Spinal cord (tissue), 10 donors: ENCODE measurements around the gene HGFAC. TPM values are rescaled to one million over a fixed set of nuclear protein-coding genes. Genes with fewer than 3 reads are reported as not detected.

ENCODE experiments used
- DNase-seq, 6 donors: peaks; one replicate each; pipeline versions ENCODE4 v3.0.0 to v3.0.0-alpha.2; 2013 to 2015; ENCODE audit warnings: low spot score in 6 of 6, low read depth in 4 of 6
- H3K27ac ChIP-seq: one replicate; pipeline ENCODE4 v1.5.1; 2013; ENCODE audit warnings: low read depth, low read length, control low read depth
- H3K27me3 ChIP-seq: one replicate; pipeline ENCODE4 v1.6.1; 2013; ENCODE audit warnings: low read length; ENCODE audit not compliant: control insufficient read depth, insufficient read depth
- H3K36me3 ChIP-seq: one replicate; pipeline ENCODE4 v1.6.1; 2013; ENCODE audit warnings: low read length; ENCODE audit not compliant: control insufficient read depth, insufficient read depth
- H3K4me1 ChIP-seq: one replicate; pipeline ENCODE4 v1.6.1; 2013; ENCODE audit warnings: low read length; ENCODE audit not compliant: control insufficient read depth, insufficient read depth
- H3K4me3 ChIP-seq: one replicate; pipeline ENCODE4 v1.5.1; 2013; ENCODE audit warnings: low read depth, low read length, control low read depth
- H3K9me3 ChIP-seq: one replicate; pipeline ENCODE4 v1.6.1; 2013; ENCODE audit warnings: low read length; ENCODE audit not compliant: control insufficient read depth, insufficient read depth
- WGBS: methylation state at CpG from one replicate; pipeline ENCODE4 v1.1.5; 2013; ENCODE audit warnings: missing lambda C conversion rate; ENCODE audit not compliant: insufficient coverage; 5-methylcytosine and 5-hydroxymethylcytosine counted together
- polyA plus RNA-seq, 2 donors: library from polyadenylated mRNA; unstranded; fragments of 120-200 nt; gene quantifications; one replicate each; pipeline ENCODE4 v1.2.1, GENCODE V29; 2013; ENCODE audit not compliant: insufficient read length in 2 of 2
- total RNA-seq, 2 donors: library from RNA; depleted of rRNA in 1 of 2; stranded (reverse); fragments of 120-200 nt in 1 of 2; fragments of >200 nt in 1 of 2; gene quantifications; one replicate each; pipeline versions ENCODE4 v1.2.3 to v1.2.4, GENCODE V29; 2013 to 2014
- donor health status: healthy.

The HGFAC gene
- total and polyA plus RNA-seq, 4 donors: 0.40 to 6.1 (median 3.5) TPM

- Histone ChIP-seq H3K4me3 (no peak overlapping the region), H3K27me3 (peaks cover 21% of the 10 kb centered on the region), H3K27ac (no peak overlapping the region), H3K4me1 (peaks cover 58% of the 10 kb centered on the region), H3K9me3 (no peaks in the 10 kb centered on the region), H3K36me3 (peaks cover 25% of the 10 kb centered on the region)
- 45% methylated on average over 17 of the region's 20 CpGs for WGBS
- no peak for DNase-seq
Observed at GRCh38 chr4:3489451-3489962, 47.7 kb downstream of the HGFAC start.

- H3K9me3 ChIP-seq: no peaks in the 10 kb centered on the region
- peaks cover 21% of the 10 kb centered on the region for H3K27me3 ChIP-seq
- DNase-seq: no peak
- 55% methylated on average over 17 of the region's 17 CpGs for WGBS
- no peak overlapping the region for H3K4me3 ChIP-seq
- peaks cover 45% of the 10 kb centered on the region for H3K4me1 ChIP-seq
- no peak overlapping the region for H3K27ac ChIP-seq
- peaks cover 31% of the 10 kb centered on the region for H3K36me3 ChIP-seq
Observed at GRCh38 chr4:3491681-3492405, 50.1 kb downstream of the HGFAC start.

GRCh38 chr4:3492741-3493719 is 51.3 kb downstream of the HGFAC start:
- Histone ChIP-seq H3K36me3 (peaks cover 41% of the 10 kb centered on the region), H3K4me1 (peaks cover 33% of the 10 kb centered on the region), H3K27ac (no peak overlapping the region), H3K9me3 (no peaks in the 10 kb centered on the region), H3K27me3 (peaks cover 21% of the 10 kb centered on the region), H3K4me3 (no peak overlapping the region)
- WGBS: 48% methylated on average over 50 of the region's 55 CpGs
- DNase-seq: no peak

GRCh38 chr4:3493720-3494461 is 52.1 kb downstream of the HGFAC start:
- DNase-seq: peak in 1 of 6 donors; percentile 34
- Histone ChIP-seq H3K36me3 (peaks cover 50% of the 10 kb centered on the region), H3K27ac (no peak overlapping the region), H3K4me1 (peaks cover 34% of the 10 kb centered on the region), H3K9me3 (no peaks in the 10 kb centered on the region), H3K27me3 (peaks cover 21% of the 10 kb centered on the region), H3K4me3 (no peak overlapping the region)
- 56% methylated on average over 20 of the region's 20 CpGs for WGBS

- no peak overlapping the region for H3K27ac ChIP-seq
- peaks cover 21% of the 10 kb centered on the region for H3K27me3 ChIP-seq
- H3K36me3 ChIP-seq: peaks cover 56% of the 10 kb centered on the region
- peaks cover 34% of the 10 kb centered on the region for H3K4me1 ChIP-seq
- 12% methylated on average over 12 of the region's 15 CpGs for WGBS
- no peak overlapping the region for H3K4me3 ChIP-seq
- H3K9me3 ChIP-seq: no peaks in the 10 kb centered on the region
- peak in 1 of 6 donors; percentile 24 for DNase-seq
Observed at GRCh38 chr4:3494462-3494871, 52.7 kb downstream of the HGFAC start.

- WGBS: 84% methylated on average over 24 of the region's 28 CpGs
- Histone ChIP-seq H3K9me3 (no peaks in the 10 kb centered on the region), H3K36me3 (peaks cover 65% of the 10 kb centered on the region), H3K4me1 (peaks cover 34% of the 10 kb centered on the region), H3K27ac (no peak overlapping the region), H3K4me3 (no peak overlapping the region), H3K27me3 (peaks cover 21% of the 10 kb centered on the region)
- DNase-seq: no peak
Observed at GRCh38 chr4:3495204-3495975, 53.6 kb downstream of the HGFAC start.

DNA sequence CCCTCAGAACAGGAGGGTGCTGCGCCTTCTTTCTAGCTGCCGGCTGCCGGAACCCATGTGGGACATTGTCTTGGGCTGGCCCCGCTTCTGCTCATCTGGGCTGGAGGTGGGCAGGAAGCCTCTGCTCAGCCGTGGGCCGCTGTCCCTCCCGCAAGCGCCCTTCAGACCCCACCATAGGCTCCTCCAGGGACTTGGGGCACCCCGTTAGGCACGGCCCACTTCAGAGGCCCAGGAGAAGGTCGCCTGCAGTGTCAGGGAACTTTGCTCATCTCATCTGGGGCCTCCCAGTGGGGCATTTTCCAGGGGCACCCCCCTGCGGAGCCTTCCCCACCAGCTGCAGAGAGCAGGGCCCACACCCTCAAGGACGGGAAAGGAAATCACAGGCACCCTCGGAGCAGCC is 54.3 kb downstream of the HGFAC start:
- no peak for DNase-seq
- H3K27me3 ChIP-seq: peaks cover 21% of the 10 kb centered on the region
- WGBS: 77% methylated on average over 14 of the region's 14 CpGs
- H3K9me3 ChIP-seq: no peaks in the 10 kb centered on the region
- no peak overlapping the region for H3K4me3 ChIP-seq
- peaks cover 71% of the 10 kb centered on the region for H3K36me3 ChIP-seq
- peaks cover 34% of the 10 kb centered on the region for H3K4me1 ChIP-seq
- no peak overlapping the region for H3K27ac ChIP-seq

GRCh38 chr4:3497095-3497494 is 55.3 kb downstream of the HGFAC start:
- no peak overlapping the region for H3K27ac ChIP-seq
- H3K9me3 ChIP-seq: no peaks in the 10 kb centered on the region
- no peak overlapping the region for H3K4me3 ChIP-seq
- WGBS: 99% methylated on average over 6 of the region's 6 CpGs
- DNase-seq: no peak
- H3K4me1 ChIP-seq: peaks cover 30% of the 10 kb centered on the region
- H3K27me3 ChIP-seq: peaks cover 12% of the 10 kb centered on the region
- peaks cover 77% of the 10 kb centered on the region for H3K36me3 ChIP-seq
